ENCODE results near the gene BATF. TPM values are rescaled to one million over a fixed set of nuclear protein-coding genes. Genes with fewer than 3 reads are reported as not detected.

Gene BATF
- total RNA-seq, 1 experiment from 2014 or later, result not detected

GRCh38 chr14:75559045-75559444, 36.8 kb downstream of the BATF start:
- H3K4me1 ChIP-seq (ENCODE audit: control insufficient read depth, insufficient read depth, low read length), result peaks cover 4% of the 10 kb centered on the region; the same call in 1 of the 2 replicates
- no peak for DNase-seq (ENCODE audit: low read depth, low spot score)
- ATAC-seq, result no peak
- intact Hi-C loops (cut with micrococcal nuclease; ENCODE audit: unreplicated experiment) (no loop called here), in situ Hi-C loops (cut with HindIII; ENCODE audit: low pct_unique_long_range_greater_than_20kb, low sequenced_read_pairs) (no loop called here)
- POLR2A ChIA-PET, result no interaction called here
- no peak overlapping the region for H3K27ac ChIP-seq (ENCODE audit: low read length)
- no peaks in the 10 kb centered on the region for H3K27me3 ChIP-seq (ENCODE audit: control insufficient read depth, insufficient read depth, low read length)
- BruUV-seq (replicated peaks), result no TSS peak
- H3K36me3 ChIP-seq (ENCODE audit: control insufficient read depth, insufficient read depth, low read length), result no peaks in the 10 kb centered on the region
- peaks cover 4% of the 10 kb centered on the region; the same call in 1 of the 2 replicates for H3K9me3 ChIP-seq (ENCODE audit: control insufficient read depth, insufficient read depth, low read depth, low read length)
- TF ChIP-seq SIN3A (IDR thresholded peaks at IDR 0.05; ENCODE audit: borderline replicate concordance, insufficient read depth, low read depth, low read length) (no peak), POLR2AphosphoS5 (IDR thresholded peaks at IDR 0.05; ENCODE audit: low read depth, low read length) (no peak), TCF7L2 (IDR thresholded peaks at IDR 0.05; ENCODE audit: low read depth, low read length) (no peak), CTCF (IDR thresholded peaks at IDR 0.05) (no peak)
- TF ChIP-seq, protein P1, sequence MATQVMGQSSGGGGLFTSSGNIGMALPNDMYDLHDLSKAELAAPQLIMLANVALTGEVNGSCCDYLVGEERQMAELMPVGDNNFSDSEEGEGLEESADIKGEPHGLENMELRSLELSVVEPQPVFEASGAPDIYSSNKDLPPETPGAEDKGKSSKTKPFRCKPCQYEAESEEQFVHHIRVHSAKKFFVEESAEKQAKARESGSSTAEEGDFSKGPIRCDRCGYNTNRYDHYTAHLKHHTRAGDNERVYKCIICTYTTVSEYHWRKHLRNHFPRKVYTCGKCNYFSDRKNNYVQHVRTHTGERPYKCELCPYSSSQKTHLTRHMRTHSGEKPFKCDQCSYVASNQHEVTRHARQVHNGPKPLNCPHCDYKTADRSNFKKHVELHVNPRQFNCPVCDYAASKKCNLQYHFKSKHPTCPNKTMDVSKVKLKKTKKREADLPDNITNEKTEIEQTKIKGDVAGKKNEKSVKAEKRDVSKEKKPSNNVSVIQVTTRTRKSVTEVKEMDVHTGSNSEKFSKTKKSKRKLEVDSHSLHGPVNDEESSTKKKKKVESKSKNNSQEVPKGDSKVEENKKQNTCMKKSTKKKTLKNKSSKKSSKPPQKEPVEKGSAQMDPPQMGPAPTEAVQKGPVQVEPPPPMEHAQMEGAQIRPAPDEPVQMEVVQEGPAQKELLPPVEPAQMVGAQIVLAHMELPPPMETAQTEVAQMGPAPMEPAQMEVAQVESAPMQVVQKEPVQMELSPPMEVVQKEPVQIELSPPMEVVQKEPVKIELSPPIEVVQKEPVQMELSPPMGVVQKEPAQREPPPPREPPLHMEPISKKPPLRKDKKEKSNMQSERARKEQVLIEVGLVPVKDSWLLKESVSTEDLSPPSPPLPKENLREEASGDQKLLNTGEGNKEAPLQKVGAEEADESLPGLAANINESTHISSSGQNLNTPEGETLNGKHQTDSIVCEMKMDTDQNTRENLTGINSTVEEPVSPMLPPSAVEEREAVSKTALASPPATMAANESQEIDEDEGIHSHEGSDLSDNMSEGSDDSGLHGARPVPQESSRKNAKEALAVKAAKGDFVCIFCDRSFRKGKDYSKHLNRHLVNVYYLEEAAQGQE (IDR thresholded peaks at IDR 0.05; ENCODE audit: insufficient read depth in 1 of 2, low read depth in 2 of 2, low read length in 1 of 2), result no peak
- H3K4me3 ChIP-seq (ENCODE audit: low read depth in 2 of 2, low read length in 2 of 2), result no peak overlapping the region
- CTCF ChIA-PET, result no interaction called here

DNA sequence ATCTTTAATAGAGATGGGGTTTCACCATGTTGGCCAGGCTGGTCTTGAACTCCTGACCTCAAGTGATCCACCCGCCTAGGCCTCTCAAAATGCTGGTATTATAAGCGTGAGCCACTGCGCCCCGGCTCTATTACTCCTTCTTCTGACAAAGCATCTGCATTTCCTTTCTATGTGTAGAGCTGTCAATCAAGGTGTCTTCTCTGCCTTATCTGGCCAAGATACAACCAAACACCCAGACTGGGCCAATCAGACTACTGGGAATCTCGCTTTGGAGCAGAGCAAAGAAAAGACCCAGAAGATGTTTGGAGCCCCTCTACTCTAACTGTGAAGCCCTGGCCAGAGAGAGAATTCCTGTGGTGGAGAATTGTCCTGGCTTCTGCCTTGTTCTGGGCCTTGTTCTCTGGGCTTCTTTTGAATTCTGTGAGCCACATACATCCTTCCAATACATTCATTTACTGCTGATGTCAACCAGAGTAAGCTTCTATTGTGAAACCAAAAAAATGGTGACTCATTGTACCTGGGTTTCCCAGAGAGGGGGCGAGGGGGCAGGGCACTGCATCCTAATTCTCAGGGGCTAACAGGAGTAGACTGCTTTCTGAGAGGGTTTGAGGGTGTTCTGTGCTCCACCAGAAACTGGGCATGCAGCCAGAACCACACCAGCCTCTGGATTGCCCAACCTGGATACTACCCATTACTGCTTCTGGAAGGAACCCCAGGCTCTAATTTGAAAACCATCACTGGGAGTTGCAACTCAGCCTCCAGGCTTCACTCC, 37.4 kb downstream of the BATF start:
- ChIA-PET CTCF (interaction anchor here (0.6 kb wide), 1 partner anchor 681 kb away, joined by 5 read pairs; no protein-coding TSS in a partner anchor), POLR2A (no interaction called here)
- H3K4me3 ChIP-seq (ENCODE audit: low read depth in 2 of 2, low read length in 2 of 2), result no peak overlapping the region
- DNase-seq (ENCODE audit: low read depth, low spot score), result no peak
- intact Hi-C loops (cut with micrococcal nuclease; ENCODE audit: unreplicated experiment) (loop anchor here (2.0 kb wide), 1 partner anchor 253 kb away; no protein-coding TSS in a partner anchor), in situ Hi-C loops (cut with HindIII; ENCODE audit: low pct_unique_long_range_greater_than_20kb, low sequenced_read_pairs) (no loop called here)
- H3K36me3 ChIP-seq (ENCODE audit: control insufficient read depth, insufficient read depth, low read length), result no peaks in the 10 kb centered on the region
- TF ChIP-seq TCF7L2 (IDR thresholded peaks at IDR 0.05; ENCODE audit: low read depth, low read length) (no peak), POLR2AphosphoS5 (IDR thresholded peaks at IDR 0.05; ENCODE audit: low read depth, low read length) (no peak), SIN3A (IDR thresholded peaks at IDR 0.05; ENCODE audit: borderline replicate concordance, insufficient read depth, low read depth, low read length) (no peak), CTCF (IDR thresholded peaks at IDR 0.05) (no peak)
- TF ChIP-seq, protein P1 (IDR thresholded peaks at IDR 0.05; ENCODE audit: insufficient read depth in 1 of 2, low read depth in 2 of 2, low read length in 1 of 2), result no peak
- peaks cover 4% of the 10 kb centered on the region; the same call in 1 of the 2 replicates for H3K9me3 ChIP-seq (ENCODE audit: control insufficient read depth, insufficient read depth, low read depth, low read length)
- no TSS peak for BruUV-seq (replicated peaks)
- ATAC-seq, result no peak
- peaks cover 4% of the 10 kb centered on the region; the same call in 1 of the 2 replicates for H3K4me1 ChIP-seq (ENCODE audit: control insufficient read depth, insufficient read depth, low read length)
- no peak overlapping the region for H3K27ac ChIP-seq (ENCODE audit: low read length)
- H3K27me3 ChIP-seq (ENCODE audit: control insufficient read depth, insufficient read depth, low read length), result no peaks in the 10 kb centered on the region
